SKM-1 (cell line): ENCODE measurements around the gene AGR3.
"Not testable (repeated sequence)": the region's sequence is repeated elsewhere in the genome, so short reads cannot be mapped to it uniquely, and the experiment has no call there.

Experiments used
- DNase-seq: peaks from one replicate; lab custom pipeline; 2025; ENCODE audit not compliant: unreplicated experiment; lab: John Stamatoyannopoulos, UW

The AGR3 gene

DNA sequence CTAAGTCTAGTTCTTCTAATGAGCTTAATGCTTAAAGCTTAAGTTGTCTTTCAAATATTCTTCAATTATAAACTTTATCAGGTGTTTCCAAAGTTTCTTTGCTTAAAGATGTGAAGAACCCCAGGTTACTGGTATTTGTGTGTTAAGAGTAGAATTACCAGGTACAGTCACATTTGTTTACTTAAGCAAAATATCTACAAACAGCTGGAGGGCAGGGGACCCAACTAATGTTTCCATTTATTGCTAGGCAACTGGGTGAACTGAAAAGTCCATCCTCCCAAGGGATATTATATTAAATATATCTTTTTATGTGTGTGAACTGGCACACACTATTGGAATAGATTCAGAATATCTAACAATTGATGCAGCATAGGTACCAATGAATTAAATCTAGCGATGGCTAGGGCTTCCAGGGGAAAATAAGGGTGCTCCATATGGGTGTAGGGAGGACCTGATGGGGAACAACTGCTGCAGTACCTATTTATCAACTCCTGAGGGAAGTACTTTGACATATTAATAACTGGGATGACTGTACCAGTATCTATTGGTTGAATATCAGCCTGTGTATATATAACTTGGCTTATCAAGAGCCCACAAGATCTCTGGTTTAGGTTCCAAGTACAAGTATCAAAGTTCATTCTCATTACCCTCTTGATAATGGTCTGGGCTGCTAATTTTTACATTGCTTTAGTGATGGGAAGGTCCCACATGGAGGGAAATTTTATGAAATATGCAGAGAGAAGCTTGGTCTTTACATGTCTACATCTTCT, 10.3 kb upstream of the AGR3 start:
- no peak for DNase-seq

DNA sequence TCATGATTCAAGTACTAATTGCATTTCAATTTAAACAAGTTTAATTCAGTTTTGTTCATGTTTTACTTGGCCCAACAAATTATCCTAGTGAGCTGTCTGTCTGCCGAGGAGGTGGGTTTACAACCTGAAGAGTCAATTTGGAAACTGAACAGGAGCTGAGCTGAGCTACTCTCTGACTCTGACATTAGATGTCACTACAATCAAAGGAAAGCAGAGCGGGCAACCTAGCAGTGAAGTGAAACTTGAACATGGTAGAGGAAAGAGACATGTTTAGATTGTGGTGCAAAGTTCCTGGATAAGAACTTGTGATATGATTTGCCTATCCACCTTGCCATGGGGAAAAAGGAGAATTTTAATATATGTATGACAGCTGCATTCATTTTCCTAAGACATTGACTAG, 9.6 kb upstream of the AGR3 start:
- DNase-seq, result no peak

DNA sequence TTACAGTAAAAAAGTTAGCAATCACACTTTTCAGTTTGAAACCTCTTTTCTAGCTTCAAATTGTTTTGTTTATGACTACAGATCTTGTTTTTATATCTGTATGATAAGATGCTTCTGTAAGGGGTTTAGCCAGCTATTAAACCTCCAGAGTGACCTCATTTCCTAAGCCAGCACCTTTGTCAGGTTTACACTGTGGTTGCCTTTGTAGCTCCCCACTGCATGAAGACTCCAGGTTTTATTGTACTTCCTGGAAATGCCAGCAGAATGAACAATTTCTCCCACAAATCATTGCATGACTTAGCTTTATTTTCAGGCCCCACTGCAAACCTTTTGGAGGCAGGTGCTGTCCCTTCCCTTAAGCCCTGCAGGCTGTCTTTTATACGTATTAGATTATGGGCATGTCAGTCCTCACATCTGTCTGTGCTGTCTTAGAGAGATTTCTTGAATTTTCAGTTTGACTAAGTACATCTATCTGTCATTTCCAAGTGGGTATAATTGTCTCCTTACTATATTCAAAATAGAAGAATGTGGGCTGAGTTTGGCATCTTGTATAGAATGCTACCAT, 8.2 kb upstream of the AGR3 start:
- DNase-seq, result no peak

DNA sequence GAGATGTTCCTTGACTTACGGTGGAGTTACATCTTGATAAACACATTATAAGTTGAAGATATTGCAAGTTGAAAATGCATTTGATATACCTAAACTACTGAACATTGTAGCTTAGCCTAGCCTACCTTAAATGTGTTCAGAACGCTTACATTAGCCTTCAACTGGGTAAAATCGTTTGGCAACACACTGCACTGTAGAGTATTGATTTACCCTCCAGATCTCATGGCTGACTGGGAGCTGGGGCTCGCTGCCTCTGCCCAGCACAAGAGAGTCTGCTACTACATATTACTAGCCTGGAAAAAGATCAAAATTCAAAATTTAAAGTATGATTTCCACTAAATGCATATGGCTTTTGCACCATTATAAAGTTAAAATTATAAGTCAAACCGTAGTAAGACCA, 7.5 kb upstream of the AGR3 start:
- no peak for DNase-seq

DNA sequence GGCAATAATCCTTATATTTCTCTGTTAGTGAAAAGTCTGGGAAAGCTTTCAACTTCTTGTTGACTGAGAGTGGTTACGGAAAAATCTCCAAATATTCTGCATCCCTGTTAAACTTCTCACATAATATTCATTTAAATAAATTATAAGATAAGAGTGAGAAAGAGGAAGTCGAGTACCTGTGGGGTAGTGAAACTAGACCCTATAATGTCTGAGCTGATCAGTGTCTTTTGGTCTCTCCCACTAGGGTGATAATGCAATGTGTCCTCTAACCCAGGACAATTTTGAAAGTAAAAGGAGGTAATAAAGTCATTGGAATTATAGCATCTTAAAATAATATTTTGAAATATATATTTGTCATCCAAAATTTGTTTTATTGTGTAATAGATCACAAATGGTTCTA, 2.1 kb upstream of the AGR3 start:
- no peak for DNase-seq

DNA sequence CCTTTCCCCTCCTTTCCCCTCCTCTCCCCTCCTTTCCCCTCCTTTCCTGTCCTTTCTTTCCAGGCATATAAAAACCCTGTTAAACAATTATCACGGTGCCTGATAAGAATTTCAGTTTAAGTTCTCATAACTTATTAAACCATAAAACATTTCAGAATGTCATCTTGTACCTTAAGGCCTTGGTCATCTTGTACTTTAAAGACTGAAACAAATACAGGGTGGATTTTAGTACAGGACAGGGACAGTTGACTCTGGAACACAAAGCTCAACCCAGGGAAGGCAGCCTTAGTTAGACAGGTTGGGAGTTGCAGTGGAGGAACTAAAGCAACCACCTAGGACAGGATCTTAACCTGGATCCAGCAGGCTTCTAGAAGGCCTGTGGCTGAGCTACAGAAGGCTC, 1.2 kb downstream of the AGR3 start:
- DNase-seq, result no peak

DNA sequence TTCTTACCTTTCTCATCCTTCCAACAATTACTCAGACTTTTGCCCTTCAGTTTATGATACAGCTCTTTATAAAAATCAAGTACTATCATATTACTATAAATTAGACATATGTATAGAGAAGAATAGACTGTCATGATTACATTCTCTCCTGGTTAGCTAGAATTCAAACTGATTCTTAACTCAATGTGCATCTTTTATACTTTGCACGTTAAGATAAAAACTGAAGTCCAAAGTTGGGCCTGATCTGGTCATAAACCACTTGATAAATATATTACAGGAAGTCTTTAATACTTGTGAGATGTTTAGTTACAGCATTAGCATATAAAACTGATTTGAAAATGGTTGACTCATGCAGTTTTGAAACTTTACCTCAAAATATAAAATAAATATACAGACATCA, 2.6 kb downstream of the AGR3 start:
- DNase-seq, result no peak

DNA sequence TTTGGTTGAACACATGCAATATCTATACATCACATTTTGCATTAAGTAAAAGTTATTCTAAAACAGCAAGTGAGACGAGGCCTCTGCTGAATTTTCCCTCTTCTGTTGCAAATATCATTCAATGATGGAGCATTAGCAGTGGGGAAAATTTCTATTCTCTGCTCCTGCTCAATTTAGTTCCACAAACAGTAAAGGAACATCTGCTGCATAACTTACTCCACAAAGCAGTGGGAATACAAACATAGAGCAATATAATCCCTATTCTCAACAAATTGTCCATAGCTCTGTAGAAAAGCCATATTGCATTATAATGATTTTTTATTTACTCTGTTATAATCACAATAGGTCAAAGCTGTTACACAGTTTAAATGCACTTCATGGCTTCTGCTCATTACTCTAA, 5.9 kb downstream of the AGR3 start:
- no peak for DNase-seq

DNA sequence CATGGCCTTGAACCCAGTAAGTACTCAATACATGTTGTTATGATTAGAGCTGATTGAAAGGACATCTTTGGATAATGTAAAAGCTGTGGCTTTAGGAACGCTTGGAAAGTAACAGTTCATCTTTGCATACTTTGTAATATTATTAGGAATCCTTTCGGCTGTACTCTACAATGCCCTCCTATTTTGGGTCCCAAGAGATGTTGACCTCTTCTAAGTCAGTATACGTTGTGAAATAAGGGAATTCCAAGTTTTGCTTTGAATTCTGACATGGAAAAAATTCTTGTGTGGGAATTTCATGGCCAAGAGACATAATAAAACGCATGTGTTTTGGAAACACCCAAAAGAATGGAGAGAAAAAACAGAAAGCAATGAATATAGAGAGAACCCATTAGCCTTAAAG, 7.7 kb downstream of the AGR3 start:
- DNase-seq, result no peak

DNA sequence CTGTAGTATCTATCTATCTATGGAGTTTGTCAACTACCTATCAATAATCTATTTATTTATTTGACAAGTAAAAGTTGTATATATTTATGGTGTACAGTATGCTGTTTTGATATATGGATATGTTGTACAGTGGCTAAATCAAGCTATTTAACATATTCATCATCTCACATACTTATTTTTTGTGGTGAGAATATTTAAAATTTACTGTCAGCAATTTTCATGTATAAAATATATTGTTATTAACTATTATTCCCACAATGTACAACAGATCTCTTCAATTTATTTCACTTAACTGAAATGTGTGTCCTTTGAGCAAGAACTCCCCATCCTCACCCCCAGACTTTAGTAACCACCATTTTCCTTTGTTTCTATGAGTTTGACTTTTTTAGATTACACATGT, 14.5 kb downstream of the AGR3 start:
- DNase-seq, result no peak

DNA sequence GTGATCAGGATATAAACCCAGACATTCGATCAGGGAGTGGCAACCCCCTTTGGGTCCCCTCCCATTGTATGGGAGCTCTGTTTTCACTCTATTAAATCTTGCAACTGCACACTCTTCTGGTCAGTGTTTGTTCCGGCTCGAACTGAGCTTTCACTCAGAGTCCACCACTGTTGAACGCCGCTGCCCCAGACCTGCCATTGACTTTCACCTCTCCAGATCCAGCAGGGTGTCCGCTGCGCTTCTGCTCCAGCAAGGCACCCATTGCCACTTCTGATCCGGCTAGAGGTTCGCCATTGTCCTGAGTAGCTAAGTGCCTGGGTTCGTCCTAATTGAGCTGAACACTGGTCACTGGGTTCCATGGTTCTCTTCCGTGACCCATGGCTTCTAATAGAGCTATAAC, 28.6 kb downstream of the AGR3 start:
- not testable (repeated sequence) for DNase-seq

DNA sequence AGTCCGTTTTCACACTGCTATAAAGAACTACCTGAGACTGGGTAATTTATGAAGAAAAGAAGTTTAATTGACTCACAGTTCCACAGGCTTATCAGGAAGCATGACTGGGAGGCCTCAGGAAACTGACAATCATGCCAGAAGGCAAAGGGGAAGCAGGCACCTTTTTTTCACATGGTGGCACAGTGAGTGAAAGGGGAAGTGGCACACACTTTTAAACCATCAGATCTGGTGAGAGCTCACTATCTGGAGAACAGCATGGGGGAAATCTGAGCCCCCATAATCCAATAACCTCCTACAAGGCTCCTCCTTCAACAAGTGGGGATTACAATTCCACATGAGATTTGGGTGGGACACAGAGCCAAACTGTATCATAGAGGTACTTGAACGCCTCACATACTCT, 30.0 kb downstream of the AGR3 start:
- no peak for DNase-seq

DNA sequence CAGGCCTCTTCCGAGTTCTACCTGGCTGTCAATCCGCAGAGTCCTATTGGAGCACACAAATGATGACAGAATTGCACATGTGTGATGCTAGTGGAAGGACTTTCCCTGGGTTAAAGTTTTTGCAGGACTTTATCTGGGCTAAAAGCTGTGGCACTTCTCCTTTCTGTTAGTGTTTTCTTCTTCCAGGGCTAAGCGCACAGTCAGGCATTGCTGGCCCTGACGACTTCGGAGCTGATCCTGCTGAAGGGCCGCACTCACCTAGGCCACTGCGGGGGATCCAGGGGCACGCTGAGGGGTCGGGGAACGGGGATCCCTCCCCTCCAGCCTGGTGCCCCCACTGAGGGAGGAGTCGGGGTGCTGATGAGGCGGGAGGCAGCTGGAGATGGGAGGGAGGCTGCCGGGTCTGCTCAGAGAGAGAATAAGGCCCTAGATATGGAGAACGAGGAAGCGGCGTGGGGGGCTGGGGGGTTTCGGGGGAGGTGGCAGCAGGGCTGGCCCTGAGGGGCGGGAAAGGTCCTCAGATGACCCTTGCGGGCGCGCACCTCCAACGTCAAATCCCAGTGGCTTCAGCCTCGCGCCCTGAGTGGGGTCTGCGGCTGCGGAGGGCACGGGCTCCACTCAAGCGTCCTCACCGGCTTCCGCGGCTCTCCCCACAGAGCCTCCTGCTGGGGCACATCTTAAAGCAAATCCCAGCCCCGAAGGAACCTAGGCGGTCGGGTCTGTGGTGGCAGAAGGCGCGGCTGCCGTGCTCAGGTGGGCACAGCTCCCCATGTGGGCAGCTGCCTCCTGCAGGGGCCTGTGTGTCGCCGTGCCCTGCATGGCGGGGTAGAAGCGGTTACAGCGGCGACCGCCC, 30.9 kb downstream of the AGR3 start:
- no peak for DNase-seq

DNA sequence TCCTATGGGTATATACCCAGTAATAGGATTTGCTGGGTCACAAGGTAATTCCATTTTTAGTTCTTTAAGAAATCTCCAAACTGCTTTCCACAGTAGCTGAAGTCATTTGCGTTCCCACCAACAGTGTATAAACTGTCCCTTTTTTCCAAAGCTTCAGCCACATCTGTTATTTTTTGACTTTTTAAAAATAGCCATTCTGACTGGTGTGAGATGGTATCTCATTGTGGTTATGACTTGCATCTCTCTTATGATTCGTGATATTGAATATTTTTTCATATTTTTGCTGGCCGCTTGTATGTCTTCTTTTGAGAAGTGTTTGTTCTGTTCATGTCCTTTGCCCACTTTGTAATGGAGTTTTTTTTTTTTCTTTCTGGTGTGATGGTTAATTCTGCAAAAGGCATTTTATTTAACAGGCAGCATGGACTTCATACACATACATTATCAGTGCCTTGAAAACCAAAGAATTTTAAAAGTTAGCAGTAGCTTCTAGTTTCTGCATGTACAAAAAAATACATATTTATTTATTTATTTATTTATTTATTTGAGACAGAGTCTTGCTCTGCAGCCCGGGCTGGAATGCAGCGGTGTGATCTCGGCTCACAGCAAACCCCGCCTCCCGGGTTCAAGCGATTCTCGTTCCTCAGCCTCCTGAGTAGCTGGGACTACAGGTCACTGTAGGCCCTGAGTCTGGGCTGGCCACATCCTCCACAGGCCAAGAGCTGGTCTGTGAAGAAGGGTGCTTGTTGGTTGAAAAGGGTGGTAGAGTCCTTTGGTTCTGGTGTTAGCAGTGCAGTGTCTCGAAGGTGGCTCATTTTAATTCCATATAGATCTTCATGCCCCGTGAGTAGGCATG, 32.3 kb downstream of the AGR3 start:
- no peak for DNase-seq

DNA sequence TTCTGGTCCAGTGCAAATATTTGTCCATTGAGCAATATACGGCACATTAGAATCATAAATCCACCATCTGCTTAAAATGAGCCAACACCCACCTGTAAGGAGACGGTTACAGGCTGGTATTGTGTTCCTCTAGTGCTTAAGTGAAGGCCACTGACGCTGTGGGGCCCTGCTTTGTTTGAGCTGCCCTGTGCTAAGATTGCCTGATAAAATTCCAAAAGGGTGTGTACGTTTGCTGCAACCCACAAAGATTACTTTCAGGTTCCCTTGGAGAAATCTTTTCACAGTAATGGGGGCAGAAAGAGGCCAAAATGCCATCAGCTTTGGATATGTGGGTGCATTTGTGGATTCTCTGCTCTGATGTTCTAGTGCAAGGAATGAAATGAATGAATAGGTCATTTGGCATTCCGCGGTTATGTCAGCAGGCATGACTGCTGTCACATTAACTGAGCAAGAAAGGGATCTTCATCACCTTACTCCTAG, 34.4 kb downstream of the AGR3 start:
- DNase-seq, result no peak

DNA sequence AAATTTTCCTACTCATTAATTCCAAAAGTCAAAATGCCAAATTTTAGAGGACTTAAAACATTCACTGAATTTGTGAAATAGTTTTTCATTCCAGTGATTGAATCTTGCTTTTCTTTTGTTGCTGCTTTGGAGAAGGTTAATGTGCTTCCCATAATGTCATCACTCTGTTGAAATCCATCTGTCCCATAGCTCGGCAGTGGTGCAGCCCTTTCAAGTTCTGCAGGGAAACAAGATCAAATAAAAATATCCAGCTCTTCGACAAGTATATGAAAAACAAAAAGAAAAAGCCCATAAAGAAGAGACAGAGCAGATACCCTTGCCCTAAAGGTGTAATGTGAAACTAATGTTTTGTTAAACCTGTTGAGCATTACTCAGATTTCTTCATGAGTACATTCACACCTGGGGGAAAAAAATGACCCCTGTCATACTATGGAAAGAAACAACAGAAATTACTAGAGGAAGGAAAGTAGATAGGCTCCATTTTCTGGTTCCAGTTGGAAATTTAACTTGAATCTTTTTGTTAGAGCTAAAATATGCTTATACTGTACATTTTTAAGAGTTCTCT, 35.1 kb downstream of the AGR3 start:
- no peak for DNase-seq

DNA sequence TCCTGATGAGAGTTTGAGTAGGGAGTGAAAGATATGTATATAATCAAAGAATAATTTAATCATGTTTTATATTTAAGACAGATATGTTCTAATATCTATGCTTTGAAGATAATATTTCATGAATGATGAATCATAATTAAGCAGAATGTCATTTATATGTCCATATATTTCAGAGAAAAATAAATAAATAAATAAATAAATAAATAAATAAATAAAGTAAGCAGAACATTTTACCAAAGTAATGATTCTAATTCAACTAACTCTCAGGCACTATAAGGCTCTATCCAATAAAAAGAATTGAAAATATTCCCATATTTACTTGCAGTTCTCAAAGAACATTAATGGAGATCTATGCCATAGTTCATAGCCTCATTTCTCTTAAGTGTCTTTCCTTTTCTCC, 36.0 kb downstream of the AGR3 start:
- DNase-seq, result no peak

DNA sequence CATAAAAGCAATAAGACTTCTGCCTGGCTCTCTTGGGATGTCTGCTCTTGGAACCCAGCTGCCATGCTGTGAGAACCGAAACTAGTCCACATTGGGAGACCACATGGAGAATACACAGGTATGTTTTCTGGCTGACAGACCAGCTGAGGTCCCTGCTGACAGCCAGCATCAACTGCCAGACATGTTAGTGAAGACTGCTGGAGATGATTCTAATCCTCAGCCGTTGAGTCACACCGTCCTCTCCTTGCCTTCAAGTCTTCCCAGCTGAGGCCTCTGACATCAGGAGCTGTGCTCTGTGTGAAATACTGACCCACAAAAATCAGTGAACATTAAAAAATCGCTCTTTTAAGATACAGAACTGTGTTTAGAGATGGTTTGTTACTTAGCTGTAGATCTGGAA, 40.1 kb downstream of the AGR3 start:
- DNase-seq, result no peak

DNA sequence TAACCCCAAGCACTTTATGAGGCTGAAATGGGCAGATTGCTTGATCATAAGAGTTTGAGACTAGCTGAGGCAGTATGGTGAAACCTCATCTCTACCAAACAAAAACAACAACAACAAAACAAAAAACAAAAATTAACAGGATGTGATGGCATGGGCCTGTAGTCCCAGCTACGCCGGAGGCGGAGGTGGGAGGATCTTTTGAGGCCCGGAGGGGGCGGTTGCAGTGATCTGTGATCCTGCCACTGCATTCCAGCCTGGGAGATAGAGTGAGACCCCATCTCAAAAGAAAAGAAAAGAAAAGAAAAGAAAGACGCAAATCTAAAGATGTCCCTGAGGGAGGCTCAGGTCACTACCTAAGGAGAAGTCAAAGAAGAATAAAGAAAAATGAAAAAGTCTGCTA, 41.7 kb downstream of the AGR3 start:
- no peak for DNase-seq

DNA sequence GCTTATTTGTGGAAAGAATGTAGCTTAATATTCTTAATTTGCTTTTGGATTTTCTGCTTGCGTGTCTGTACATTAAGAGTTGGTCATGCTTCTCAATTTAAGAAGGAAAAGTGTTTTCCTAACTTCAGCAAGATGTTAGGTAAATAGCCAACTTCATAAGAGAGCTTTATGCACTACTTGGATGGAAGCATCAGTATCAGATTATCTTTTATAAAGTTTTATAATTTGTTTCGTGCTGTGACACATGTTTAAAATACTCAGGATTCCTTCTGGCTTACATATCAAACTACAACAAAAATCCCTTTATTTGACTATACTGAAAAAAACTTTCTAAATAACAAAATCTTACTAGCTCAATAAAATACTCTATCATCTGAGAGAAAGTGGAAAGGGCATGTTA, 42.1 kb downstream of the AGR3 start:
- DNase-seq, result no peak

DNA sequence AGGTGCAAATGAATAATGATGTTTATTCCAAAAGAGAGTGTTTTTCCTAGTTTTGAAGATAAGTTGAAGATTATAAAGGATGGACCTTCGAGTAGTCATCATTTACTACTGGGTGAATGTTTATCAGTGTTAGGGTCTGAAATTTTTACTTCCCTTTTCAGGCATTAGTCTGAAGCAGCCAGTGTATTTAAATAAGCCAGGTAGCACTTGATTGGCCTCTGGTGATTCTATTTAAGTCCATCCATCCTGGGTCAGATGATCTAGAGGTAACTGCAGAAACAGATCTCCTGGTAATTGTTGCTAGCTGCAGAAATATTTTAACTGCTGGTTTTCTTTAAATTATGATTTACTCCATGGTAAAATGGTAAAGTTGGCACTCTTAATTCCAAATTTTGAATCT, 42.9 kb downstream of the AGR3 start:
- no peak for DNase-seq
